DLD1 (cell line): ENCODE results near the gene CRYGB.
"Not testable (repeated sequence)": the region's sequence is repeated elsewhere in the genome, so short reads cannot be mapped to it uniquely, and the experiment has no call there.

ENCODE experiments used
- in situ Hi-C: cut with HindIII; loops from 2 replicates; pipeline ENCODE4 v1.10.0; 2017; ENCODE audit warnings: low sequenced_read_pairs

Gene CRYGB

GRCh38 chr2:208118918-208119317, 27.0 kb downstream of the CRYGB start:
- in situ Hi-C loops = no loop called here

- in situ Hi-C loops = not testable (repeated sequence)
Measured at GRCh38 chr2:208117390-208117789, 28.6 kb downstream of the CRYGB start.

- in situ Hi-C loops = no loop called here
Measured at GRCh38 chr2:208112969-208113368, 33.0 kb downstream of the CRYGB start.

- in situ Hi-C loops = not testable (repeated sequence)
Measured at GRCh38 chr2:208112273-208112745, 33.6 kb downstream of the CRYGB start.

GRCh38 chr2:208103616-208104015, 42.3 kb downstream of the CRYGB start:
- in situ Hi-C loops = no loop called here

GRCh38 chr2:208101716-208102631, 44.0 kb downstream of the CRYGB start:
- in situ Hi-C loops = no loop called here

- in situ Hi-C loops = no loop called here
Measured at GRCh38 chr2:208099682-208100470, 46.1 kb downstream of the CRYGB start.

- in situ Hi-C loops = not testable (repeated sequence)
Measured at GRCh38 chr2:208098701-208099100, 47.3 kb downstream of the CRYGB start.

GRCh38 chr2:208098267-208098666, 47.7 kb downstream of the CRYGB start:
- in situ Hi-C loops = no loop called here

- in situ Hi-C loops = no loop called here
Measured at GRCh38 chr2:208097801-208098200, 48.2 kb downstream of the CRYGB start.

GRCh38 chr2:208097313-208097712, 48.6 kb downstream of the CRYGB start:
- in situ Hi-C loops = no loop called here

GRCh38 chr2:208096080-208096479, 49.9 kb downstream of the CRYGB start:
- in situ Hi-C loops = no loop called here

- in situ Hi-C loops = no loop called here
Measured at GRCh38 chr2:208093128-208093527, 52.8 kb downstream of the CRYGB start.
